Keratinocyte (primary cell): ENCODE measurements around the gene IL15RA. TPM values are rescaled to one million over a fixed set of nuclear protein-coding genes. Genes with fewer than 3 reads are reported as not detected.

Experiments used
- DNase-seq: peaks from one replicate; pipeline ENCODE4 v3.0.0-alpha.2; 2011; ENCODE audit warnings: low read depth, missing footprints, low spot score
- FAIRE-seq: peaks from 2 replicates; lab custom pipeline; 2011; peaks lifted over from hg19 to GRCh38; lab: Jason Lieb, UNC
- H2AFZ ChIP-seq: 2 replicates; pipeline ENCODE4 v1.6.0; 2012; ENCODE audit warnings: low read length, control low read depth, inconsistent platforms; ENCODE audit not compliant: control insufficient read depth
- H3K27ac ChIP-seq: 2 replicates; pipeline ENCODE4 v1.5.1; 2011; ENCODE audit warnings: low read length; ENCODE audit not compliant: control insufficient read depth, insufficient read depth
- H3K27me3 ChIP-seq: 3 replicates; pipeline ENCODE4 v1.6.0; 2011; ENCODE audit warnings: low read length; ENCODE audit not compliant: control insufficient read depth, insufficient read depth; ENCODE audit errors: extremely low read depth
- H3K36me3 ChIP-seq, 2 experiments: 2 replicates in 1 of 2; 3 replicates in 1 of 2; pipeline ENCODE4 v1.5.1; 2011; ENCODE audit warnings: low read length in 2 of 2, mild to moderate bottlenecking in 1 of 2; ENCODE audit not compliant: control insufficient read depth in 2 of 2, insufficient read depth in 2 of 2; ENCODE audit errors: extremely low read depth in 1 of 2
- H3K4me1 ChIP-seq: 3 replicates; pipeline ENCODE4 v1.5.1; 2011; ENCODE audit warnings: low read length; ENCODE audit not compliant: control insufficient read depth, insufficient read depth; ENCODE audit errors: extremely low read depth
- H3K4me2 ChIP-seq: 3 replicates; pipeline ENCODE4 v1.6.0; 2011; ENCODE audit warnings: low read depth, low read length; ENCODE audit not compliant: control insufficient read depth, insufficient read depth; ENCODE audit errors: extremely low read depth
- H3K4me3 ChIP-seq, 3 experiments: fragments of 200-600 bp in 1 of 3; sonication (generic) in 1 of 3; 2 replicates in 2 of 3; 3 replicates in 1 of 3; pipeline ENCODE4 v1.5.1; 2011 to 2016; ENCODE audit warnings: low read length in 3 of 3, mild to moderate bottlenecking in 3 of 3, control low read depth in 2 of 3, inconsistent platforms in 1 of 3, low read depth in 1 of 3, mixed read lengths in 1 of 3, mixed run types in 1 of 3, moderate library complexity in 1 of 3; ENCODE audit not compliant: control insufficient read depth in 2 of 3, insufficient read depth in 2 of 3; ENCODE audit errors: extremely low read depth in 1 of 3
- H3K79me2 ChIP-seq: 2 replicates; pipeline ENCODE4 v1.6.0; 2012; ENCODE audit warnings: low read length; ENCODE audit not compliant: control insufficient read depth, insufficient read depth
- H3K9ac ChIP-seq: 3 replicates; pipeline ENCODE4 v1.6.0; 2011; ENCODE audit warnings: low read length; ENCODE audit not compliant: control insufficient read depth, insufficient read depth; ENCODE audit errors: extremely low read depth
- H3K9me1 ChIP-seq: 3 replicates; pipeline ENCODE4 v1.6.0; 2011; ENCODE audit warnings: low read length; ENCODE audit not compliant: control insufficient read depth, insufficient read depth; ENCODE audit errors: extremely low read depth
- H3K9me3 ChIP-seq: 2 replicates; pipeline ENCODE4 v1.5.1; 2012; ENCODE audit warnings: low read depth, low read length; ENCODE audit not compliant: control insufficient read depth
- H4K20me1 ChIP-seq: 3 replicates; pipeline ENCODE4 v1.6.0; 2011; ENCODE audit warnings: low read length; ENCODE audit not compliant: control insufficient read depth, insufficient read depth; ENCODE audit errors: extremely low read depth
- EZH2 ChIP-seq: IDR thresholded peaks from one replicate; pipeline ENCODE4 v1.6.1; 2012; ENCODE audit warnings: inconsistent platforms, mild to moderate bottlenecking, low read length, moderate library complexity
- dilution Hi-C: fragments of 300-500 bp; cut with MboI; formaldehyde crosslinking; loops from one replicate; pipeline ENCODE4 v1.7.0; 2020; ENCODE audit warnings: low sequenced_read_pairs; ENCODE audit not compliant: extremely low pct_ligation_motif_present
- polyA plus RNA-seq, 5 experiments: library from polyadenylated mRNA; depleted of rRNA in 3 of 5; stranded (reverse) in 3 of 5; stranded (forward) in 1 of 5; unstranded in 1 of 5; fragments of >200 nt; gene quantifications; 1 replicate in 1 of 5; 2 replicates in 3 of 5; 3 replicates in 1 of 5; pipeline versions ENCODE4 v1.2.1 to v1.2.3, GENCODE V29; 2011 to 2012; ENCODE audit warnings: missing spikeins in 2 of 5, low read depth in 1 of 5, low replicate concordance in 1 of 5
- TF ChIP-seq, protein P1 (sequence below), 3 experiments: IDR thresholded peaks in 1 of 3; conservative IDR thresholded peaks in 1 of 3; optimal IDR thresholded peaks in 1 of 3; 2 replicates in 2 of 3; 3 replicates in 1 of 3; pipeline versions ENCODE3 to v1.5.1; 2011; ENCODE audit warnings: low read length in 3 of 3, mild to moderate bottlenecking in 3 of 3, moderate library complexity in 2 of 3, control low read depth in 1 of 3, inconsistent platforms in 1 of 3; ENCODE audit not compliant: insufficient read depth in 2 of 3; ENCODE audit errors: extremely low read depth in 1 of 3

Gene IL15RA
- polyA plus RNA-seq, 1 donor (not counting 4 experiments of a cell fraction or from before 2014, with no cell fraction given), result 3.8 TPM

DNA sequence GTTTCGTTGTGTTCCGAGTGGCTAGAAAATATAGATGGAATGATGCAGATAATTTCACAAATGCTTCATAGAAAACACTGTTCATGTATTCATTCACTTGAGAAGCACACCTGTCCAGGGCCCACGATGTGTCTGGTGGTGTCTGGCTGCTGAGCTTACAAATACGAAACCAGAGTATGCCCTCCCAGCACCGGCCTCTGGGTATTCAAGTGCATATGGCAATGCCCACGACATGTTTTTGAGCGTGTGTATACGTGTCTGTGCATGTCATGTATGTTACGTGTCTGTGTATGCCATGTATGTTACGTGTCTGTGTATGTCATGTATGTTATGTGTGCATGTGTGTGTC lies 47.0 kb upstream of the IL15RA start:
- H3K79me2 ChIP-seq, result no peaks in the 10 kb centered on the region
- H3K27ac ChIP-seq, result no peak overlapping the region
- H4K20me1 ChIP-seq, result peaks cover 2% of the 10 kb centered on the region
- no peaks in the 10 kb centered on the region for H3K36me3 ChIP-seq
- H3K4me2 ChIP-seq, result no peak overlapping the region
- FAIRE-seq (no peak), DNase-seq (no peak)
- H3K4me1 ChIP-seq, result no peaks in the 10 kb centered on the region
- H3K4me3 ChIP-seq, result no peak overlapping the region
- no peak overlapping the region for H3K9ac ChIP-seq
- H3K9me1 ChIP-seq, result no peaks in the 10 kb centered on the region
- no peak overlapping the region for H2AFZ ChIP-seq
- peaks cover 4% of the 10 kb centered on the region for H3K27me3 ChIP-seq
- no peak for TF ChIP-seq EZH2
- TF ChIP-seq, protein P1, sequence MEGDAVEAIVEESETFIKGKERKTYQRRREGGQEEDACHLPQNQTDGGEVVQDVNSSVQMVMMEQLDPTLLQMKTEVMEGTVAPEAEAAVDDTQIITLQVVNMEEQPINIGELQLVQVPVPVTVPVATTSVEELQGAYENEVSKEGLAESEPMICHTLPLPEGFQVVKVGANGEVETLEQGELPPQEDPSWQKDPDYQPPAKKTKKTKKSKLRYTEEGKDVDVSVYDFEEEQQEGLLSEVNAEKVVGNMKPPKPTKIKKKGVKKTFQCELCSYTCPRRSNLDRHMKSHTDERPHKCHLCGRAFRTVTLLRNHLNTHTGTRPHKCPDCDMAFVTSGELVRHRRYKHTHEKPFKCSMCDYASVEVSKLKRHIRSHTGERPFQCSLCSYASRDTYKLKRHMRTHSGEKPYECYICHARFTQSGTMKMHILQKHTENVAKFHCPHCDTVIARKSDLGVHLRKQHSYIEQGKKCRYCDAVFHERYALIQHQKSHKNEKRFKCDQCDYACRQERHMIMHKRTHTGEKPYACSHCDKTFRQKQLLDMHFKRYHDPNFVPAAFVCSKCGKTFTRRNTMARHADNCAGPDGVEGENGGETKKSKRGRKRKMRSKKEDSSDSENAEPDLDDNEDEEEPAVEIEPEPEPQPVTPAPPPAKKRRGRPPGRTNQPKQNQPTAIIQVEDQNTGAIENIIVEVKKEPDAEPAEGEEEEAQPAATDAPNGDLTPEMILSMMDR (optimal IDR thresholded peaks at IDR 0.05 in 1 of 3, IDR thresholded peaks at IDR 0.05 in 1 of 3, conservative IDR thresholded peaks at IDR 0.05 in 1 of 3; ENCODE audit: extremely low read depth in 1 of 3, insufficient read depth in 2 of 3, low read length in 3 of 3), result no peak
- dilution Hi-C loops, result no loop called here
- H3K9me3 ChIP-seq, result no peaks in the 10 kb centered on the region

DNA sequence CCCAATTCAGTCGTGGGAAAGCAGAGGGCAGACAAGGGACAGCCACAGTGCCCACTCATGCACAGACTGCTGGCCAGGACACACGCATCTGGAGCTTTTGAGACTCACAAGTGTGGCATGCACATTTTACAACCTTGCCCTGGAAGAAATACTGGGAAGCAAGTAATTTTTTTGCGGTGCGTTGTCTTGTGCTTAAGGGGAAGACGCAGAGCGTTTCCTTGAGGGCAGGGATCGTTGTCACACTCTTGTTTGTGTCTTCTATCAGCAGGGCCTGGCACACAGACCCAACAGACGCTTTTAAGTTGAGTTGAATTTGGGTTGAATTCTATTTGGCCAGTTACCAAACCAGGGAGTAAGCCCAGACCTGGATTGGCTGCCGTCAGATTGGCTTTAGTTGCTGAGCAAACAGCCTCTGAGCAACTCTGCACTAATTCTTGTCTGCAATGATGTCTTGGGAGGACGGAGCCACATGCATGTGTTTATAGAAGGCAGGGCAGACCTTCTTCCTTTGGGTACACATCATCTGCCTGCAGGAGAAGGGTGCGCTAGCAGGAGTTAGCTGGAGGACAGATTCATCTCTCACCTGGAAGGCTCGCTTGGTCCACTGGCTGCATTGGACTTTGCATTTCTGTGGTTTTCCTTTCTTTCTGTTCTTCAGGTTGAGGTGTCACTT lies 46.5 kb upstream of the IL15RA start:
- H3K27me3 ChIP-seq, result peaks cover 4% of the 10 kb centered on the region
- no peak overlapping the region for H3K4me2 ChIP-seq
- no peaks in the 10 kb centered on the region for H3K9me1 ChIP-seq
- dilution Hi-C loops, result no loop called here
- H3K79me2 ChIP-seq, result no peaks in the 10 kb centered on the region
- H3K27ac ChIP-seq, result no peak overlapping the region
- TF ChIP-seq EZH2, result no peak
- no peak overlapping the region for H3K4me3 ChIP-seq
- no peaks in the 10 kb centered on the region for H3K36me3 ChIP-seq
- H3K4me1 ChIP-seq, result no peaks in the 10 kb centered on the region
- H3K9me3 ChIP-seq, result no peaks in the 10 kb centered on the region
- peaks cover 2% of the 10 kb centered on the region for H4K20me1 ChIP-seq
- DNase-seq, result no peak
- H2AFZ ChIP-seq, result no peak overlapping the region
- no peak overlapping the region for H3K9ac ChIP-seq
- no peak for FAIRE-seq

DNA sequence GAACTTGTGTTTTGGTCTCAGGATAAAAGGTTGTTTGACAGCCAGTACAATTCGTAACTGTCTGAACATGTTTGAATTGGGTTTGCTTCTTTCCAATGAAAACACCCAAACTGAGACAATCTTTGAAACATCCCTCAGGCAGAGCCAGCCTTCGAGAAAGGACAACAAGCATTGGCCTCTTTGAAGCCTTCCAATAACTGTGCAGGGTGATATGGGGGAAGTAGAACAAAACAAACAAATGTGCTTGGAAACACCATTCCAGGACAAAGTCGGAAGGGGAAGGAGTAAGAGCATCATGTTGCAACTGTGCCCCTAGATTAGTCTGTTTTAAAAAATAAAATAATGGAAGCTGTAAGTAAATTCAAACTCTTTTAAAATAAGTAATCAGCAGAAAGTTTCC lies 45.3 kb upstream of the IL15RA start:
- DNase-seq (no peak), FAIRE-seq (no peak)
- peaks cover 2% of the 10 kb centered on the region for H4K20me1 ChIP-seq
- no peaks in the 10 kb centered on the region for H3K27me3 ChIP-seq
- no peak overlapping the region for H3K9ac ChIP-seq
- H3K4me1 ChIP-seq, result no peaks in the 10 kb centered on the region
- no peak overlapping the region for H3K4me3 ChIP-seq
- no peak overlapping the region for H3K4me2 ChIP-seq
- H3K36me3 ChIP-seq, result no peaks in the 10 kb centered on the region
- TF ChIP-seq, protein P1 (optimal IDR thresholded peaks at IDR 0.05 in 1 of 3, IDR thresholded peaks at IDR 0.05 in 1 of 3, conservative IDR thresholded peaks at IDR 0.05 in 1 of 3; ENCODE audit: extremely low read depth in 1 of 3, insufficient read depth in 2 of 3, low read length in 3 of 3), result no peak
- no peak for TF ChIP-seq EZH2
- H3K27ac ChIP-seq, result no peak overlapping the region
- H3K9me1 ChIP-seq, result no peaks in the 10 kb centered on the region
- H3K79me2 ChIP-seq, result no peaks in the 10 kb centered on the region
- H3K9me3 ChIP-seq, result no peaks in the 10 kb centered on the region
- dilution Hi-C loops, result no loop called here
- H2AFZ ChIP-seq, result no peak overlapping the region
